Glomerular endothelial cell (primary cell): ENCODE results near the gene PTPRD. TPM values are rescaled to one million over a fixed set of nuclear protein-coding genes. Genes with fewer than 3 reads are reported as not detected.
"Not testable (repeated sequence)": the region's sequence is repeated elsewhere in the genome, so short reads cannot be mapped to it uniquely, and the experiment has no call there.

Source experiments
- DNase-seq: peaks from one replicate; pipeline ENCODE4 v3.0.0-alpha.2; 2011; ENCODE audit warnings: low read depth, low spot score; ENCODE audit errors: extremely low read depth
- total RNA-seq: library from RNA; depleted of rRNA; stranded (reverse); fragments of >200 nt; gene quantifications from 2 replicates; pipeline ENCODE4 v1.2.3, GENCODE V29; 2015

Gene PTPRD
- total RNA-seq, 1 donor from 2014 or later, result 4.1 TPM

DNA sequence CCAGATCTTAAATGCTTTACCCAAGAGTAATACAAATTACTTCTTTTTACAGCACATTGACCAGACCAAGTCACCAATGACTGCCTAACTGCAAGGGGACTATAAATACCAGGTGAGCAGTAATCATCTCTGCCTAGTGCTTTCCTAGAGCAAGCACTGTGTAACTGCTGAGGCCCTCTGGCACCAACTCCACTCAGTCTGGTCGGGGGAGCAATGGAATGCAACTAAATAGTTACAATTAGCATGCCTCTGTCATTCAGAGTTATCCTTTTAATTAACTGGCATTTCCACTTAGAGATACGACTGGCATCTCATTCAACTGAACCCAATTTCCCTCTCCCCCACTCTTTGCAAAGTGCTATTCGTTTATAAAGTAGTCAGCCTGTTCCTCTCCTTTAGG, 1504.2 kb downstream of the PTPRD start:
- DNase-seq, result no peak

DNA sequence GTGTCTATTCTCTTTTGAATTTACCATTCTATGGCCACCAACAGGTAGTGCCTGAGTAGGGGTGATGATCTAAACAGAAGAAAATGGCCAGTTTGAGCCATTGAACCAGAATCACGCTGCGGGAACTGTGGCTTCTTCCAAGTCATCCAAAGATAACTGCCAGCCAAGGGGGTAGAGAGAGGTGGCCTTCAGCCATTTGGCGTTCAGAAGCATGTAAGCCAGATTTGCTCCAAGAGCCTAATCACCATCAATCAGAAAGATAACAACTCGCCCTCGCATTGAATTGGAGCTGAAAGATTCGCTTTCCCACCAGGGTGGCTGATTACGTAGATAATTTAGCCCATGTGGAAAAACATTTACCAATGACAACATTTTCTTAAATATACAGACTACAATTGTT, 1510.5 kb downstream of the PTPRD start:
- DNase-seq, result no peak

DNA sequence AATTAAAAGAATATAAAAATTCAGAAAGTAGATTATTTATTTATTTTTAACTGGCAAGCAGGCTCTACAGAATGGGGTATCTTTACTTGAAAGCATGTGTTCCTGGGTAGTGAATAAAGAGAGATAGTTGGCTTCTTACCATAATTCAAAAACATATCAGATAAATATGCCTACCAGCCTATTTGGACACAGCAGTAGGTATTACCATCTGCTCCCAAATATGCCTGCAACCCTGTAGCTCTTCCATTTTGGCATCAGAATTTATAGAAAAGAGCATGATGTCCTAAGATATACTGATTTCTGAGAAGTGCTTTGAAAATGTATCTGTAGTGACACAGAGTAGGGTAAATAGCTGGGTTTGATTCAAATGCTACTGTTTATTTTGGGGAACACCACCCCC, 1512.7 kb downstream of the PTPRD start:
- DNase-seq, result no peak

DNA sequence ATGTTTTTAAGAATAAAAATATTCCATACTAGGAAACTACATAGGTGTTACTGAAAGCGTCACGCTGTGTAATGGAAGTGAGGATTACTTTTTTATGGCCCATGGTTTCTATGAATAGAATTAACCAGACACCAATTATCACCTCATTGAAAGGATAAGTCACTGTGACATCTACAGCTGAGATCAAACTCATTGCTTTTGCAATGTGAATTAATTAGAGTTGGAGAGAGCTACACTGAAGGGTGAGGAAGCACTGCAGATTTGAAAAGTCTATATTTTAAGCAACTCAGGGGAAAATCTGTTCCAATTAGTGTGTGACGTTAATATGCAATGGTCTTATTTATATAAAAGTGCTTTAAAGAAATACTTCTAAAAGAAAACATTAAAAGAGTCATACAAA, 1513.2 kb downstream of the PTPRD start:
- no peak for DNase-seq

DNA sequence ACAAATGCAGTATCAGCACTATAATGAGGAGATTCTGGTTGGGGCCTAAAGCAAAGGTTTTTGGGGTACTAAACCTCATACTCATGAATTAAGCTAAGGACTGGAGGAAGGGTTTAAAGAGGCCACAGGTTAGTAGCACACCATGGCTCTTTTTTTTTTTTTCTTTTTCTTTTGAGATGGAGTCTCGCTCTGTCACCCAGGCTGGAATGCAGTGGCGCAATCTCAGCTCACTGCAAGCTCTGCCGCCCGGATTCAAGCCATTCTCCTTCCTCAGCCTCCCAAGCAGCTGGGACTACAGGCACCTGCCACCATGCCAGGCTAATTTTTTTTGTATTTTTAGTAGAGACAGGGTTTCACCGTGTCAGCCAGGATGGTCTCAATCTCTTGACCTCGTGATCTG, 1515.5 kb downstream of the PTPRD start:
- not testable (repeated sequence) for DNase-seq

DNA sequence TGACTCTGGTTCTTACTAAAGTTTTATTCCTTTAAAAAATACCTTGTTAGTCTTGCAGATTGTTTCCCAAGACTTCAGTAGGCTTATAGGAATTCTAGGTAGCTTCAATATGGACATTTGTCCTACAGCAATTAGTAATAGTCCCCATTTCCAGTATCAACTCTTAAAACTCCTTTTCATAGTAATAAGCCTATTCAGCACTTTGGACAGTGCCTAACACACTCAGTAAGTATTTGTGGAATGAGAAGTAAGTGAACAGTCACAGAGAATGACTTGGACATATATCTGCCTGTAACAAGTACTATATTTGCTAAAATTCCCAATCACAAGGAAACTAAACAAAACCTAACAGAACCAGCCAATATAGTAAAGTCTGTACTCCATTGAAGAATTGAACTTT, 1521.4 kb downstream of the PTPRD start:
- no peak for DNase-seq

DNA sequence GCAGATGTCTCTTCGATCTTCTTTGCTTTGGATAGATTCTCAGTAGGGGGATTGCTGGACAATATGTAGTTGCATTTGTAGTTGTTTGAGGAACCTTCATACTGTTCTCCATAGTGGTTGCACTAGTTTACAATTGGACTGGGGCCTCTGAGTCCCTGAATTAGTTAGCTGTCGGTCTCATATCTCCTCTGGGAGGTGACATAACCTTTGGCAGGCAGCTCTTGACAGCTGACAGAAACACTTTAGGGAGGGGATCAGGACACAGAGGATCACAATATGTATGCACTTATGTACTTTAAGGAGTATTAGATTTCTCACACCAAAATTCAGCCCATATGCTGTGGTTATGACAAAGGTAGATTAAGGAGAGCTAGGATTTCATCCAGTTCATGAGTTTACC, 1533.3 kb downstream of the PTPRD start:
- DNase-seq, result no peak

DNA sequence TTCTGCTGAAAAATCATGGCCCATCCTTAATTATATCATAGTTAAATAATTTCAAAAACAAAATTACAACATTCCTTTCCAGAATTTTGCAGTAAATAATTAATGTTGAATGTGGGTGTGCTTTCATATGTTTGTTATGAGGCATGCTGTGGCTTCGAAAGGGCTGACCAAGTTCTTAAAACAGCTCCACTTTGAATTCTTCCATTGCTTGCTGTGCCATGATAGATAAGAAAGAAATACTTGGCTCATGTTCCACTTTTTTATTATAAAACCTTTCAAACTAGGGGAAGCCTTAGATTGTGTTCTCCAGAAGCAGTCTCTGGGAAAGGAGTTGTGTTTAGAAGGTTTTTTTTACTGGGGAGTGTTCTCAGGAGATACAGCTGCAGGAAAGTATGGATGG, 1534.5 kb downstream of the PTPRD start:
- DNase-seq, result no peak

DNA sequence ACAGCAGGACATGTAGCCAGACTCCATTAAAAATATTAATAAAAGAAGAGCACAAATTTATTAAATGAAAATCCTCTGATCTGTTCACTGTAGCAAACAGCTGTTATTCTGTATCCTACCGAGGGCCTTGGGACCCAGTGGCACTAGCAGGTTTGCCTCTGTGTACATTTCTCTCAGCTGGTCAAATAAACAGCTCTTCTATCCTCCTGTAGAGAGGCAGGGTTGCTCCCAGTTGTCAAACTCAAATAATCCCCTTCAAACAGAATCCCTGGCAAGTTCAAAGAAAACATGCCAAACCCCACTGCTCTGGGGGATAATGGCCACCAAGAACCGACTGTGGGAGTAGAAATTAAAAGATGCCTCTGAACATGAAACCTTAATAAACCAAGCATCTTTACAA, 1551.2 kb downstream of the PTPRD start:
- no peak for DNase-seq

DNA sequence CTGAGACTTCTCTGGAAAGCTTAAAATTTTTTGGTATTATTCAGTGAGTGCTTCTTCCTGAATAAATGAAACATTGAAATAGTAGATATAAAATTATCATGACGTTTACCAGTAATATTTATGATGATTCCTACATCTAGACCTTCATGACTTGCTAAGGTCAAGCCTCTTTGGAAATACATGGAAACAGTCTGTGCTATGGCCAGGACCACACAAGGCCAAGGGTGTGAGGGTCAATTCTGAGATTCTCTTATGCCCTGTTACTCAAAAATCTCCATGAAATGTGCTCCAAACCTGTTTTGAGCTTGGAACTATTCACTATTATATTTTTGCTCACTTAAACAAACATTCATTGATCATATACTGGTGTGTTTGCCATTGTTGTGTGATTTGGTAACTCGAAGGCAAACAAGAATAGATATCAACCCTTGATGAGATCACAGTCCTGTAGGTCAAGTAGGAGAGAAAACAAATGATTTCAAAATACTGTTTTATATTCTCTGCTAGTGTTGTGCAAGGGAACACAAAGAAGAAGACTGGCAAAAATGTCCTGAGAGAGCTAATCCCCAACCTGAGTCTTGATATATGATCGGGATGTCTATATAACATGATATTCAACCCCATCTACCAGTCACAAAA, 1558.3 kb downstream of the PTPRD start:
- DNase-seq, result no peak

DNA sequence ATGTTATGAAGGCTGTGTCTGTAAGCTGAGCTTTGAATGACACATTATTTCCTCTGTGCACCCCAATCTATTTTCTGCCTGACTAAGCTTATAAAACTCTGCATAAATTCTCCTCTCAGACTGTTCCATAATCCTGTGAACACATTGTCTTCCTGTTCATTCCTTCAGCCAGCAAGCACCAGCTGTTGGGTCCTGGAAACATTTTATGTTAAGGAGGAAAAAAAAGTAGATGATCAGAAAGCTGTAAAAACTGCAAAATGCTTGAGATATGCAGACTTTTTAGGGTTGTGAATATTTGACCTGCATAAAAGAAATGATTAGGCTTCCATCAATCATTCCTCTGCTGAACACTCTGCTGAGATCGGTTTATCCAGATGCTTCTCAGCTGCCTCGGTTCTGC, 1567.2 kb downstream of the PTPRD start:
- no peak for DNase-seq

DNA sequence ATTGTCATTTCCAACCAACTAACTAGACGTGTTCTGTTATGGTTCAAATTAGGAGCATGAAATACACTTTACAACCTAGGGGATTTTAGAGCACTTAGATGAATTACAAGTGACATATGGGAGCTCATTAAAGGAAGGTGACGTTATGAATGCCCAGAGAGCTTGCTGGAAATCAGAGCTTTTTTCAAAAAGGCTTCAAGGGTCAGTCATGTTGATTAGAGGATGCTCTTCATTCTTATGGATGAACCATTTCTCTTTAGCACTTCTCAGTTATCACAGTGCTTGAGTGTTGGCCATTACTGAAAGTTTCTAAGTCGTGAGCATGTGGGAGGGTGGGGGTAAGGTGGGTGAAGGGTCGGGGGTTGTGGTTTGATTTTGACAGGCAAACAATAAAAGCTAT, 1567.7 kb downstream of the PTPRD start:
- DNase-seq, result no peak

DNA sequence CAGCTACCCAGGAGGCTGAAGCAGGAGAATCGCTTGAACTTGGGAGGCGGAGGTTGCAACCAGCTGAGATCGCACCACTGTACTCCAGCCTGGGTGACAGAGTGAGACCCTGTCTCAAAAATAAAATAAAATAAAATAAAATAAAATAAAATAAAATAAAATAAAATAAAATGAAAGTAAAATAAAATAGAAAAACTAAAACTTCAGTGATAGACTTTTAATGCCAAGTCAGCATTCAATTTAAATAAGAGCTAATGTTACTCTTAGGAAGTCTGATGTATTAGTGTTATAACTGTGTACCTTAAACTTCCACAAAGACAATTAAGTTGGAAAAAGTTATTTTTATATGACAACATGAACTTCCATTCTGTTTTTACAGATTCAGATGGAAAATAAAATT, 1569.0 kb downstream of the PTPRD start:
- not testable (repeated sequence) for DNase-seq

DNA sequence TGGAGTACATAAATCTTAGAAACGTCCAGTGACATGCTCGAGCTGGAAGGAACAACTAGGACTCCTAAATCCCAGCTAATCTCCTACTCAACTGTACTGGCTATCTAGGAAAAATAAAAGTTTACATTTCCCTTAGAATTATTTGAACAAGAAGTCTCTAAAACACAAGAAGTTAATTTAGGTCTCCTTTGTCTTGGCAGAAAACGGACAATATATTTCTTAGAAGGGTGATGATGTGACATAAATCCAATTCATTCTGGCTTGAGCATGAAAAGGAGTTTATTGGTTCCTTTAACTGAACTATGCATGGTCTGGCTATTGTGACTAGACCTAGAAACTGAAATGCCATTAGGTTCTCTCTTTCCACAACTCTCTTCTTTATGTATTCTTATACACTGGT, 1571.0 kb downstream of the PTPRD start:
- no peak for DNase-seq

DNA sequence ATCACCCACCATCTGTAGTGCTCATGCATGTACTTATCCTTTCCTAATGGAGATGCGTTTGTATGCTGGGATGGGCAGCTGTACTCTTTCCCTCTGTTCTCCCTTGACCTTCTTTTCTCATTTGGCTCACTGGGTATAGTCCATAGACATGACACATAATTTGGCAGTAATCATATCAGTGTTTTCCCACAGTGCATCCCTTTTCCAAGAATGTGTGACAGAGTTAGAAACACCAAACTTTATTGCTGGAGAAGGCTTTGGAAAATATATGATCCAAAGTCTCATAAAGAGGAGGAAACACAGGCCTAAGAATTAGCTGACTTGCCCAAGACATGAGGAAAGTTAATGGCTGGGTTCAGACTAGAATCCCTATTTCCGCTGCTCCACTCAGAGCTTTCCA, 1579.8 kb downstream of the PTPRD start:
- no peak for DNase-seq

DNA sequence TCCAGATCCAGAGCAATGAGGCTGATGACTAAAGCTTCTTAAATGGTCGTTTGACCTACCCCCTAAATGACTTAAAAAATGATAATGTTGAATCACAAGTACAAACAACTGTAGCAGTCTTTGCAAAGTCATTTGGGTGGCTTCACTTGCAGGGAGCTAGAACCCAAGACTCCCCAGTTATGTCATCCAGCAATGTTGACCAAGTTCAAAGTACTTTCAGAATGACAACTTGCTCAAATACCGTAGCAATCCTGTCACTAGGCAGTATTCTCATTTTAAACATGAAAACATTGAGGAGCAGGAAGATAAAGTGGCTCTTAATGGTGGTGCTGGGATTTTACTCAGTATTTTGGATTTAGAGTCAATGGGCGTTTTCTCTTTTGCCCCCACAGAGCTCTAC, 1596.2 kb downstream of the PTPRD start:
- no peak for DNase-seq

DNA sequence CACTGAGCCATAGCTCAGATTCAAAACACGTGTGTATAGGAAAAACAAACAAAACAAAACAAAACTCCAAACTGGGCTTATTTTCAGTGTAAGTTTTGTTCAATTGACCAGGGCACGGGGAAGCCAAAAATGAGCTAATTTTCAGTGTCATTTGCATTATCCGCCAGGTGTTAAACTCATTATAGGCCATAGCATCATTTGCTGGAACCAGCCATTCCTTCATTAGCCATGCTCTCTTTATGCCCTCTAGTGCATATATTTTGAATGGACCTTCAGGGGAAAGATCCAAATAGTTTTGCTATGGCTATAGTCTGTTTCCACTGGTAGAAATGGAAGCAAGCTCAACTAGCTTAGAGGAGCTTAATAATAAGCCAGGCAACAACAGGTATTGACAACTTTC, 1608.0 kb downstream of the PTPRD start:
- no peak for DNase-seq

DNA sequence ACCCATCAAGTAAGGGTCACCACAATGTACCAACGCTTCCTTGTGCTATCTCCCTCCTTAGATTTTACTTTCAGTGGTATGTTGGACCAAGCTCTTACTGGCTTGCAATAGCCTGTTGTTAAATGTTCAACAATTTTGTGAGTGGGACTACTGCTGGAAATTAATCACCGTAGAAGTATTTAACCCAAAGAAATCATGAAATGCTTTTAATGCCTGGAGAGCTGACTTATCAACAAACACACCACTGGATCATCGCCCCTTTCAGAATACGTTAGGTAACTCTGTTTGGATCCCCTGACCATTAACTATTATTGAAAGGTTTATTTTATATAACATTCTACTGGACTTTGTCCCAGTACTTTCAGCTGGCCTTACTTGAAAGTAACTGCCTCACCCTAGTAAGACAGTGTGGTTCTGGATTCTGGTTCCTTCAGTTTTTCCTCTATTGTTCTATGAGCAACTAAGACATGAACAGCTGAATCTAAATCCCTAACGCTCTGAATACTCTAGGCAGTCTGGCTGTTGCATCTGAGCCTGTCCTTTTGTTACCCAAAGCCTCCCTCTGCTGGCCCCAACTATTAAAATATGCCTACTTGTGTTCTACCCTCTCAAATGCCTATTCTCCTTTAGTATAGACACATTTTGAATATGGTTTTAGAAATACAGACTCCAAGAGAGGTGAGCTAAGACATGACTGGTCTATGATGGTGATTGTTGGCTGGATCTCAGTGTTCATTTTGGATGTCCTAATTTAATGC, 1609.8 kb downstream of the PTPRD start:
- no peak for DNase-seq

DNA sequence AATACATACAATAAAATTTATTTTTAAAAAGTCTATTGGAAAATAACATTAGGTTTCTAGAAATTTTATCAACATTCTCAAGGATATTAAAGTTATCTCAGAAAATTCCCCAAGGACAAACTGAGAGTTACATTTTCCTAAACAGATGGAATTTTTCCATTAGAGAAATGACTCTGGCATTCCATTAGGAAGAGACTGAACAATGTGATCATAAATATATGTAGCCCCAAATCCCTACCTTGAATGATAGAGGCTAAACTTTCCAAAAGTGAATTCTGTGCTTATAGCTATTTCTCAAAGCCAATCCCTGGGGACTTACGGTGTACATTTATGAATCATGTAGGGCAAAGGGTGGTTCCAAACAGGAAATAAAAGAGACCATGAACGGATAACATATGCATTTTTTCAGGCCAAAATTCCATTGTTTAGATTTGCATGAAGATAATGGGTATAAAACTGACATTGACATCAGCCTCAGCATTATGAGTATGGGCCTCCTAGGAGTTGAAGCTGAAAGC, 1632.2 kb downstream of the PTPRD start:
- DNase-seq, result no peak

DNA sequence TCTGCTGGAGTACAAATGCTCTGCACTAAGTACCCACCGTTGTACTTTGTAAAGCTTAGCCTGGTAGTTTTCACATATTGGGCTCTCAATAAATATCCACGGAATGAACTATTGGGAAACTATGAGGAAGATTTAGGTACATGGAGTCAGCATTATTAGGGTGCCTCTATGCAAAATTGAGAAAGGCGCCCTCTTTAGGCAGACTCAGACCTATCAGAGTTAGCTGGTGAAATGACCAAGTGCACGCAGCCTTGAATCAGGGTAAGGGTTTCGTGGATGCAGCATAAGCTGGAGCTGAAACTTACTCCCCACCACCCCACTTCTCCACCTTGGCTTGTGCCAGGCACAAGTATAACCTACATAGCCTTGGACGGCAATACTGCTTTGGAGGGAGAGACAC, 1634.5 kb downstream of the PTPRD start:
- DNase-seq, result no peak

DNA sequence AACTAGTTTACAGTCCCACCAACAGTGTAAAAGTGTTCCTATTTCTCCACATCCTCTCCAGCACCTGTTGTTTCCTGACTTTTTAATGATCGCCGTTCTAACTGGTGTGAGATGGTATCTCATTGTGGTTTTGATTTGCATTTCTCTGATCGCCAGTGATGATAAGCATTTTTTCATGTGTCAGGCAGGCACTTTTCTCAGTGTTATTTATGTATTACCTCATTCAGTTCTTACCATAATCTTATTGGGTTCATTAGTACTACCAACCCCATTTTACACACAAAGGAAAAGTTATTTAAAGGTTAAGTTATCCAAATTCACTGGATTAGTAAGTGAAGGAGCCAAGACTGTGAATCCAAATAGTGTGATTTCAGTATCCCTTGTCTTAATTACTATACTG, 1644.5 kb downstream of the PTPRD start:
- not testable (repeated sequence) for DNase-seq

DNA sequence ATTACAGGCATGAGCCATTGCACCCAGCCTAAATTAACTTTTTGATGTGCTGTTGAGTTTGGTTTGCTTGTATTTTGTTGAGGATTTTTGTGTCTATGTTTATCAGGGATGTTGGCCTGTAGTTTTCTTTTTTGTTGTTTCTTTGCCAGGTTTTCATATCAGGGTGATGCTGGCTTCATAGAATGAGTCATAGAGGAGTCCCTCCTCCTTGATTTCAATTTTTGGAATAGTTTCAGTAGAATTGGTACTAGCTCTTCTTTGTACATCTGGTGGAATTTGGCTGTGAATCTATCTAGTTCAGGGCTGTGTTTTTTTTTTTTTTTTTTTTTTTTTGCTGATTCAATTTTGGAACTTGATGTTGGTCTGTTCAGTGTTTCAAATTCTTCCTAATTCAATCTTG, 1648.9 kb downstream of the PTPRD start:
- DNase-seq, result no peak
